Measurements from ENCODE around the gene CNTN1.

CNTN1 gene

GRCh38 chr12:40714636-40715035 is 22.4 kb downstream of the CNTN1 start:
- TF ChIP-seq REST (IDR thresholded peaks at IDR 0.05; ENCODE audit: insufficient read depth in 1 of 2, low read depth in 2 of 2, low read length in 2 of 2) (no peak), TAF1 (IDR thresholded peaks at IDR 0.05; ENCODE audit: borderline replicate concordance, insufficient read depth, low read length) (no peak), SIN3A (IDR thresholded peaks at IDR 0.05; ENCODE audit: borderline replicate concordance, insufficient read depth, low read length) (no peak), FOXP2 (optimal IDR thresholded peaks at IDR 0.05; ENCODE audit: borderline replicate concordance, extremely low read depth, extremely low read length, insufficient read depth) (no peak), POLR2AphosphoS5 (IDR thresholded peaks at IDR 0.05; ENCODE audit: low read depth, low read length) (no peak)

GRCh38 chr12:40716037-40716436 is 23.8 kb downstream of the CNTN1 start:
- TF ChIP-seq POLR2AphosphoS5 (IDR thresholded peaks at IDR 0.05; ENCODE audit: low read depth, low read length): no peak
- TF ChIP-seq FOXP2 (optimal IDR thresholded peaks at IDR 0.05; ENCODE audit: borderline replicate concordance, extremely low read depth, extremely low read length, insufficient read depth): no peak
- TF ChIP-seq REST (IDR thresholded peaks at IDR 0.05; ENCODE audit: insufficient read depth in 1 of 2, low read depth in 2 of 2, low read length in 2 of 2): no peak
- no peak for TF ChIP-seq TAF1 (IDR thresholded peaks at IDR 0.05; ENCODE audit: borderline replicate concordance, insufficient read depth, low read length)
- no peak for TF ChIP-seq SIN3A (IDR thresholded peaks at IDR 0.05; ENCODE audit: borderline replicate concordance, insufficient read depth, low read length)

GRCh38 chr12:40717576-40717975 is 25.3 kb downstream of the CNTN1 start:
- no peak for TF ChIP-seq SIN3A (IDR thresholded peaks at IDR 0.05; ENCODE audit: borderline replicate concordance, insufficient read depth, low read length)
- no peak for TF ChIP-seq POLR2AphosphoS5 (IDR thresholded peaks at IDR 0.05; ENCODE audit: low read depth, low read length)
- no peak for TF ChIP-seq TAF1 (IDR thresholded peaks at IDR 0.05; ENCODE audit: borderline replicate concordance, insufficient read depth, low read length)
- TF ChIP-seq REST (IDR thresholded peaks at IDR 0.05; ENCODE audit: insufficient read depth in 1 of 2, low read depth in 2 of 2, low read length in 2 of 2): no peak
- TF ChIP-seq FOXP2 (optimal IDR thresholded peaks at IDR 0.05; ENCODE audit: borderline replicate concordance, extremely low read depth, extremely low read length, insufficient read depth): no peak

- TF ChIP-seq TAF1 (IDR thresholded peaks at IDR 0.05; ENCODE audit: borderline replicate concordance, insufficient read depth, low read length): no peak
- TF ChIP-seq POLR2AphosphoS5 (IDR thresholded peaks at IDR 0.05; ENCODE audit: low read depth, low read length): no peak
- no peak for TF ChIP-seq REST (IDR thresholded peaks at IDR 0.05; ENCODE audit: insufficient read depth in 1 of 2, low read depth in 2 of 2, low read length in 2 of 2)
These were observed 26.7 kb downstream of the CNTN1 start for GRCh38 chr12:40718878-40719372.

GRCh38 chr12:40723001-40723400 is 30.8 kb downstream of the CNTN1 start:
- TF ChIP-seq POLR2AphosphoS5 (IDR thresholded peaks at IDR 0.05; ENCODE audit: low read depth, low read length) (no peak), FOXP2 (optimal IDR thresholded peaks at IDR 0.05; ENCODE audit: borderline replicate concordance, extremely low read depth, extremely low read length, insufficient read depth) (no peak), TAF1 (IDR thresholded peaks at IDR 0.05; ENCODE audit: borderline replicate concordance, insufficient read depth, low read length) (no peak), SIN3A (IDR thresholded peaks at IDR 0.05; ENCODE audit: borderline replicate concordance, insufficient read depth, low read length) (no peak), REST (IDR thresholded peaks at IDR 0.05; ENCODE audit: insufficient read depth in 1 of 2, low read depth in 2 of 2, low read length in 2 of 2) (no peak)

Data from PFSK-1 (cell line).